RPMI7951 (cell line): ENCODE results near the gene PPCS. TPM values are rescaled to one million over a fixed set of nuclear protein-coding genes. Genes with fewer than 3 reads are reported as not detected.
"Not testable (repeated sequence)": the region's sequence is repeated elsewhere in the genome, so short reads cannot be mapped to it uniquely, and the experiment has no call there.

Experiments
- DNase-seq: peaks from one replicate; pipeline ENCODE4 v3.0.0-alpha.2; 2012; ENCODE audit warnings: low read depth
- total RNA-seq: library from RNA; depleted of rRNA; stranded (reverse); fragments of >200 nt; shearing (Covaris generic); gene quantifications from 2 replicates; pipeline ENCODE4 v1.2.3, GENCODE V29; 2014

PPCS gene
- total RNA-seq, 1 experiment from 2014 or later = 69.1 TPM

DNA sequence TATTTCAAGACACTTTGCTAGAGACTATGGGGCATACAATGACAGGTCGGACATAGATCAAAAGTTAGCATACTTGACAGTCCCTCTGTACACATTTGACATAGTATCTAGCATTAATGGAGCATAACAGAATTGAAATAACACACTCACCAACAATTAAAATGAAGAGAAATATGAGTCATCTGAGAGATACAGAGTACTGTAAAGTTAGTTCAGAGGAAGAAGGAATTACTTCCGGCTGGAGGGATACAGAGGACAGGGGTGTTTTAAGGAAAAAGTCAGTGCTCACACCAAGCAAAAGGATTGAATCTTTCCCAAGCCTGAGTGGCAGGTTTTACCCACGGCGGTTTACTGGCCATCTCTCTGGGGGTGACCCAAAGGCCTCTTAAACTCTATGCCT, 3.0 kb upstream of the PPCS start:
- peak; percentile 28 for DNase-seq

DNA sequence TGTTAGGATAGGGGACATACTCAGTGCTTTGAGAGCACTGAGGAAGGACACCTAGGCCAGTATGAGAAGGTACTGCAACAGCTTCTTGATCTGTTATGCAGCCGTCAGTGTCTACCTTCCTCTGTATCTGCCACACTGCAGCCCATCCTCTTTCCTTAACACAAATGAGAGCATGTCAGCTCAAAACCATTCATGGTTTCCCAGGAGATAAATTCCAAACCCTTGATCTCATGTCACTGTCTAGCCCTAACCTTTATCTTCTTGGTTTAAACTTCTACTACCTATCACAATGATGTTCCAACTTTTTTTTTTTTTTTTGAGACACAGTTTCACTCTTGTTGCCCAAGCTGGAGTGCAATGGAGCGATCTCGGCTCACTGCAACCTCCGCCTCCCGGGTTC, 1.9 kb upstream of the PPCS start:
- no peak for DNase-seq

DNA sequence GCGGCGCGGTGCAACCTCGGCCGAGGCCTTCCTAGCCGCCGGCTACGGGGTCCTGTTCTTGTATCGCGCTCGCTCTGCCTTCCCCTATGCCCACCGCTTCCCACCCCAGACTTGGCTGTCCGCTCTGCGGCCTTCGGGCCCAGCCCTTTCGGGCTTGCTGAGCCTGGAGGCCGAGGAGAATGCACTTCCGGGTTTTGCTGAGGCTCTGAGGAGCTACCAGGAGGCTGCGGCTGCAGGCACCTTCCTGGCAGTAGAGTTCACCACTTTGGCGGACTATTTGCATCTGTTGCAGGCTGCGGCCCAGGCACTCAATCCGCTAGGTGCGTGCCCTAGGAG, 379 bp downstream of the PPCS start:
- DNase-seq = peak; percentile 61

DNA sequence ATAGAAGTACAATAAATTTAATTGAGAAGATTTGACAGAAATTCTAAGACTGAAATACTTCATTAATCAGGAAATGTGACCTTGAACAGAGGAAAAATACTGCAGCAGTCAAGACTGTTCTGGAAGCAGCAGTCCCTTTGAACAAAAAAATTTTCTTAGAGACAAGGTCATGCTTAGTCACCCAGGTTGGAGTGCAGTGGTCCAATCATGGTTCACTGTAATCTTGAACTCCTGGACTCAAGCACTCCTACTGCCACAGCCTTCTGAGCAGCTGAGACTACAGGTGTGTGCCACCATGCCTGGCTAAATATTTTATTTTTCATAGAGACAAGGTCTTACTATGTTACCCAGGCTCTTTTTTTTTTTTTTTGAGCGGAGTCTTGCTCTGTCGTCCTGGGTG, 4.9 kb downstream of the PPCS start:
- DNase-seq = no peak

DNA sequence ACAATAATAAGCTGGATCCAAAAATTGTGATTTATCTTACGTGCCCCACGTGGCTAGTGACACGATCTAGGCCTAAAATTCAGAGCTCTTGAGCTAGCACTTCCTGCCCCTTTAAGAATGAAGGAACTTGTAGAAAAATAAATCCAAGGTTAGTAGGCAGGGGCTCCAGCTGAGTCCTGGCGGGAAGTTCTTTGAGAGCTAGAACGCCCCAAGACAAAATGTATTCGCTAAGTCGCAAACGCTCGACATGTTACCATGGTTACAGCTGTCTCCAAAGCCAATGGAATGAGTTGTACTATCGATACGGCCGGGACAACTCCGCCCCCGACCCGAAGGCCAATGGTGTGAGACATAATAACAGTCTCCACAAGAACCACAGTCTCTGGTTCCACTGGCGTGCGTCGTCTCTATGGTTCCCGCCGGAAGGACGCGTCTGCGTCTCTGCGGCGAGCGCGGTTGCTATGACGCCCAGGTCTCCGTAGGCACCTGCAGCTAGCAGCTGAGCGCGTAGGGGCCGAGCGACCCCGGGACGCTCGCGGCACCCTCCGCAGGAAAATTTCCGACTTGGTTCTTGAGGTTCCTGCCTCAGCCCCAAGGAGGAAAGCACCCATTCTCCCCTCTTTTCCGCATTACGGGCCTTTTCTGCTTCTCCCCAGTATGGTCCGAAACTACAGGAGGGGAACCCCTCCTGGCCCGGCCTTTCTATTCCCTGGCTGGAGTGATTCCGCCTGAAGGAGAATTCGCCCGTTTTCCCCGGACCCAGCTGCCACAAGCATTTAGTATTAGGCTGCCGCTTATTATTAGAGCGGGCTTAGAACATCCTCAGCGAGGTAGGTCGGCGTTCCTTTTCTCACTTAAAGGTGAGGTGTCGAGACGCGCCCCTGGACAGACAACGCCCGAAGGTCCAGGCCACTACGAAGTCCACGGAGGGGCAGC, 6.8 kb downstream of the PPCS start, which contains the start of gene CCDC30:
CCDC30 (plus strand) TSS at position 459 of the 936 bp plus-strand sequence. CDS start 17,266 bp downstream, outside the sequence.
- DNase-seq = peak; percentile 99

DNA sequence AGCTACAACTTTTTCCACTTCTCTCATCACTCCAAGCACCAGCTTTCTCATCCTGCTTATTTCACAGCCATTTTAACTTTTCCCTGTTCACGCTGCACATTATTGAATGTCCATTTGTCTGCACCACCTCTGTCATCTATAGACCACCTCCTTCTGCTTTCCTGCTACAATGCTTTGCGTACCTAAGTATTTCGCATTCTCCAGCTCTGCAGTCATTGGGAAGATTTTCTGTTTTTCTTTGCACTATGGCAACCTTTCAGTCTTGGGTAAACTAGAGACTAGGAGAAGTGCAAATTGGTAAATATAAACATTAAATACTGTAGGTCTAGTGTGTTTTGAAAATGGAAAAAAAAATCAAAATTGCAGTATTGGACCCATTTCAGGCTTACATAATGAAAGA, 7.6 kb downstream of the PPCS start:
- no peak for DNase-seq

DNA sequence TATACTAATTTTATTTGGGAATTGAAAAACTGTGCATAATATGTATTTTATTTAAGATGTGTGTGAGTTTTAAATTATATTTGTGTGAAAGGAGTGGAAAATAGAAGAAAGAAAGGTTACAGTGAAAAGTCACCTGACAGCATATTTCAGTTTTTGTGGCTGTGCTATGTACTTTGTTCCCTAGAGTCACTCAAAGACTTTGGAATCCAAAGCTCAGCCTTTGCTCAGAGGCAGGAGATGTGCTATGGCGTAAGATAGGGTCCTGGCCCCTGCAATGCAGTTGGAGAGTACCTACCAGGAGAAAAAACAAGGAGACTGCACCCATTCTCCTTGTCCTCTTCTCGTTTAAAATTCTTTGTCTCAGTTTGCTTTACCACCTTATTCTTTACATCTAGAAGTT, 9.7 kb downstream of the PPCS start:
- no peak for DNase-seq

DNA sequence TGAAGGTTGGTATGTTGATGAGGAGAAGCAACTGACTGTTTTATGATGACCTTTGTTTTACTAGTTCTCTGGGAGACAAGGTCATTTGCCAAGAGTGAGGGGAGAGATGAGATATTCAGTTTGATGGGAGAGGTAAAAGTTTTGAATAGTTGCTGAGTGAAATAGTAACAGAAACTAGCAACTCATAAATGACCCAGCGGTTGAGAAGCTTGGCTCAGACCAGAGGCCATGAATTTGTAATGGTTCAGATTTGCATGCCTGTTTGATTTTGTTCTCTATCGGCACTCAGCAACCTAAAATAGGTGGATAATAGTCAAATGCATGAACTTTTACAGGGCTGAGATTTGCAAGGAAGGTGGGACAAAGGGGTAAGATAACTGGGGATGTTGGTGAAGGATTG, 13.4 kb downstream of the PPCS start:
- no peak for DNase-seq

DNA sequence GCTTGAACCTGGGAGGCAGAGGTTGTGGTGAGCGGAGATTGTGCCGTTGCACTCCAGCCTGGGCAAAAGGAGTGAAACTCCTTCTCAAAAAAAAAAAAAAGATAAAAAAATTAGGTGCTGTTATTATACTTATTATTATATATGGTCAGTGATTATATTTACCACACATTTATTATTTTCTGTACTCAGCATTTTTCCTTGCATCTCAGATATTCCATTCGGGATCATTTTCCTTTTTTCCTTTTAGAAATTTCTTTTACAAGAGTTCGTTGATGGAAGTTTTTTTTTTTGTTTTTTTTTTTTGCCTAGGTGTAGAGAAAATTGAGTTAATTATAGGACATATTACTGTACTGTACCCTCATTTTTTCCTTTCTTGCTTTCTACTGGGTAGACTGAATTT, 20.3 kb downstream of the PPCS start:
- no peak for DNase-seq

DNA sequence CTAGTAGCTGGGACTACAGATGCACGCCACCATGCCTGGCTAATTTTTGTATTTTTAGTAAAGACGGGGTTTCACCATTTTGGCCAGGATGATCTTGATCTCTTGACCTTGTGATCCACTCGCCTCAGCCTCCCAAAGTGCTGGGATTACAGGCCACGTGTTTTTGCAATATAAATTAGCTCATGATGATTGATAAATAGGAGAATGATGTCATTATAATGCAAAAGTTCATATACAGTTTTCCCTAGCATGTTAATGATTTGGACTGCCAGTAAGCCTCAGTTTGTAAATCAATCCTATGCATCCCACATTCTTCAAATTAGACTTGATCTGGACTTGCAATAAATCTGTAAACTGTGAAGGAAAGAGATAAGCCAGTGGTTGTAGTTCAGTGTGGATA, 21.0 kb downstream of the PPCS start:
- DNase-seq = not testable (repeated sequence)

DNA sequence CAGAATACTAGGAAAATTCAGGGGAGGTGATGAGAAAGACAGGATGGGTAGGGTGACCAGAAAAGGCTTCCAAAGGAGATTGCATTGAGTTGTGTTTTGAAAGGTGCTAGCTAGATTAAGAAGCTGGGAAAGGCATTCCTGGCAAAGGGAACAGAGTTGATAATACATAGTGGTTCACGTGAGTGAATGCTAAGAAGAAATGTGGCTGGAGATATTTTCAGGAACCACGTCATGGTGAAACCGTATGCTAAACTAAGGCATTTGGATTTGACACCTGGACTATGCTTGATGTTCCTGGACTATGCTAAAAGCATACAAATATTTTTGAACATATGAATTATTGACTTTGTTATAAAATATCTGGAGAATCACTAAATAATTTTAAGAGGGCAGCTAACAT, 21.4 kb downstream of the PPCS start:
- no peak for DNase-seq

DNA sequence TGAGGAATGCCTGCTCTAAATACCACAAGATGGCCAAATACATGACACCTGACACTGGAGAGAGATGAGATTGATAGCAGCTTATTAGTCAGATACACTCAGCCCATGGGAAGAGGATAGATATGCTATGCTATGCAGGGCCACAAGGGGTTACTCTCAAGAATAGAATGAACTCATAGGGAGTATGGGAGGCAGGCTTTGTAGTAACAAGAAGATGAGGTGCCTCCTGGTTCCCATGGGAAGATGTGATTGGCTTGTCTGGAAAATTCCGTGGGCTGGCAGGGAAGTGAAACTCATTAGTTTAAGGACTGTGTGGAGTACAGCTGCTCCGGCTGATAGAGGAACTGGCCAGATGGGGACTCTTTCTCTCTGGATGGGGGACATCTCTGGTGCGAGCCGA, 23.3 kb downstream of the PPCS start:
- peak; percentile 35 for DNase-seq

DNA sequence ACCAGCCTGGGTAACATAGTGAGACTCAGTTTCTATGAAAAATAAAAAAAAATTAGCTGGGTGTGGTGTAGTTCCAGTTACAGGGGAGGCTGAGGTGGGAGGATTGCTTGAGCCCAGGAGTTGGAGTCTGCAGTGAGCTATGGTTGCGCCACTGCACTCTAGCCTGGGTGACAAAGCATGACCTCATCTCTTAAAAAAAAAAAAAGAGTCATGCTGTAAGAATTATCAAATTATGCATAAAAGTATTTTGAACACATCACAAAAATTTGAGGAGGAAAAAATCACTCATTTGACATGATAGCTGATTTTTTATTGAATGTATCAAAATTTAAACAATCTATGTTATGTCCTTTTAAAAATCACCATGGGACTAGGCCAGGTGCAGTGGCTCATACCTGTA, 24.6 kb downstream of the PPCS start:
- no peak for DNase-seq

DNA sequence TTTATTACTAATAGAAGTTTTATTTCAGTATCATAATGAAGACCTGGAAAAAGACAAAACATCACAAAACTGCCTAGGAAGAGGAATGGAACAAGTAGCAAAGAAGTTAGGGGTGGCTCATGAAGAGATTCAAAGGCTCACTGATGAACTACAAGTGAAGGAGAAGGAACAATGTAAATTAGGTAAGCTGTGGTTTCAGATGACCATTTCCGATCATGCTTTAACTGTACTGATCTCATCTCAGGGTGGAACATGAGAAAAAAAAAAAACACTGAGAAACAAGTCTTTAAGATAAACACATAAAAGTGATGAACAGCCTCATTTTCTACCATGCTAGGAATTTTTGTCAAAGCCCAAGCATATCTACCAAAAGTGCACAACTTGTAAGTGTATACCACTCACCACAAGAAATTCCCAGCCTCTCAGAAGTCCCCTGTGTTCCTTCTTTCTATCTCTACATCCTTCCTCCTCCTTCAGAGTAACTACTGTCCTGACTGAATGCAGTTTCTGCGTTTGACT, 26.4 kb downstream of the PPCS start:
- DNase-seq = no peak

DNA sequence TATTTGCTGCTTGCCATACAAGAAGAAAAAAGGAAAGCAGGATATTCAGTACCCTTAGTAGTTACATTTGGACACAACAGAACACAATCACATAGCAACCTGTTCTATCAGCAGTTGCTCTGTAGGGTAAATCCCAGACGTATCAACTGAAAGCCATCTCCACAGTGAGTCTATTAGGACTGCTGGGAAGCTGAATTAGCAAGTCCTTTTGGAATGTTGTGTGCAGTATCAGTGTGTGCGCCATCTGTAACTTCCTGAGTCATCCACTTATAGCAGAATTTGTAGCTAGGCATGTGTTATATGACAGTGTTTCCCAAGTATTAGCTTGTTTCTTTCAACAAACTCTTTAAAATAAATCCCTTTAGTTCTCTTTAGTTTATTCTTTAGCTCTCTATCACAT, 28.0 kb downstream of the PPCS start:
- DNase-seq = peak; percentile 80

DNA sequence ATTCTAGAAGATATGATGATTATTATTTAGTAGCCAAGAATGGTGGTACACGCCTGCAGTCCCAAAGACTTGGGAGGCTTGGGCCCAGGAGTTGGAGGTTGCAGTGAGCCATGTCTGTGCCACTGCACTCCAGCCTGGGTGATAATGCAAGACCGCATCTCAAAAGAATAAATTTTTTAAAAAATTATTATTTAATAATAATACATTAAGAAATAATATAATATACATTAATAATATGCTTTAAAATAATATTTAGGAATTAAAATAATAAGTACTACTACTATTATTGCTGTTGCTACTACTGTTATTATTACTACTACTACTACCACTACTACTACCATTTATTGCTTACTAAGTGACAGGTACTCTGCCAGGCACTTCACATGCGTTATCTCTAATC, 33.9 kb downstream of the PPCS start:
- DNase-seq = no peak

DNA sequence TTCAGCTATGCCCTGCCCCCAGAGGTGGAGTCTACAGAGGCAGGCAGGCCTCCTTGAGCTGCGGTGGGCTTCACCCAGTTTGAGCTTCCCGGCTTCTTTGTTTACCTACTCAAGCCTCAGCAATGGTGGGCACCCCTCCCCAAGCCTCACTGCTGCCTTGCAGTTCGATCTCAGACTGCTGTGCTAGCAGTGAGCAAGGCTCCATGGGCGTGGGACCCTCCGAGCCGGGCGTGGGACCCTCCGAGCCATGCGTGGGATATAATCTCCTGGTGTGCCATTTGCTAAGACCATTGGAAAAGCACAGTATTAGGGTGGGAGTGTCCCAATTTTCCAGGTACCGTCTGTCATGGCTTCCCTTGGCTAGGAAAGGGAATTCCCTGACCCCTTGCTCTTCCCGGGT, 45.7 kb downstream of the PPCS start:
- DNase-seq = not testable (repeated sequence)

DNA sequence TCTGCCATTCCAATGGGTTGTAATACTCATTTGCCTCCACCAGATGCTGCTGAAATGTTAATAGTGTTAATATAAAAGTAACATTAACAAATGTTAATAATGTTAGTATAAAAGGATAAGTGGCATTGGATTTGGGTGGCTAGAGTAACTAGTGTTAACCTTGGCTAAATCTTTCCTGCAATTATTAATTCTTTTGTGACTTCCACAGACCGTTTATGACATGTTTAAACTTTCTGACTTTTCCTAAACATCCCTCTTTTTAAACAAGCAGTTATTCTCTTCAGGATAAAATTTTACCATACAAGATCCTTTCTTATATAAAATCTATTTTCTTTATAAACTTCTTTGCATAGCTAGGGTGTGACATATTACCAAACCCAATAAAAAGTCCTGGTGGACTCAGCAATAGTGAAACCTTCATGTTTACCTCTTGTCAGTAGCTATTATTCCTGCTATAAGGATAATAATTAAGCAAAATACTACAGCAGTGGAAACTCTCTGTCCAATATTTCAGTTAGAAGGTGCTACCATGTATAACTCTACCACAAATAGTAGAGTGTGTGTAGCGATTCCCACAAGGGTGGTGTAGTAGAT, 48.3 kb downstream of the PPCS start:
- no peak for DNase-seq

DNA sequence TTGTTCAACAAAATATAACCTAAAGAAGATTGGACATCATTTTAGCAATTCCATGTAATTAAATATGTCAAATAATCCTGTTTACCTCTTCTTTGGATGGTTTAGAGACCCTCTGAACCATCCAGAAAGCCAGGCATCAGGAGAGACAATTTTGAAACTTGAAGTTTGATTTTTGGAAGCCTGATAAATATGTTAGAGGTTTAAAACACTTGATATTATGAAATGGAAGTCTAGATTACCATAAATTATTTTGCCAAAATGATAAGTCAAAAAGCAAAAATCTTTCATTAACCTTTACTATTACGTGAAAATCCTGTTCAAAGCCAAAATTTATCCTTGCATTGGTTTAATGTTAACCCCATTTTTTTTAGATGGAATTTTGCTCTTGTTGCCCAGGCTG, 50.2 kb downstream of the PPCS start:
- DNase-seq = no peak
